ENCODE data around the gene NEIL1.

The NEIL1 gene

DNA sequence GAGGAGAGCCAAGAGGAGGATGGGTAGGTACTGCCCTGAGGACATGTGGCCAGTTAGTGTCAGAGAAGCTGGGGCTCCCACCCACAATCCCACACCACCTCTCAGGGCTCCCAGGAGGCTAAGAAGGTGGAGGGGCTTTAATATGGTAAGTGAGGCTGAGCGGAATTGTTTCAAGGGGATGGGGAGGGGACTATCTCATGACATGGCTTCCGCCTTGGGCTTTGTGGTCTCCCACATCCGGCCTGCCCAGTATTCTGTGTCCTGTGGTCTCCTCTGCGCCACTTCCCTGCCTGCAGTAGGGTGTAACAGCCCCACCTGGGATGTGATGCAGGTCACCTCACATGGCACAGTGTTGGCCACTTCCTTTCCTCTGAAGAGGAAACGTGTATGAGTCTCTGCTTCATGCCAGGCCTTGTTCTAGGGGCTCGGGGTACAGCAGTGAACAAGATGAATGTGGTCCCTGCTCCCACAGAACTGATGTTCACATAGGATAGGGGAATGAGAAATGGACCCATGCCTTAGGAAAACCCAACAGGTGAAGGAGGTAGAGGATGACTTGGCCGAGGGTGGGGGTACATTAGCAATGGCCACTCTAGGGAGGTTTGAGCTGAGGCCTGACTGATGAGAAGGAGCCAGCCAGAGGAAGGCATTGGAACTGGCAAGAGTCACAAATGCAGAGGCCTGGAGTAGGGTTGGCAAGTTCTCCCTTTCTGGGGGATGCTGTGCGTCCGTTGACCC, 3.2 kb downstream of the NEIL1 start:
- DNase-seq (ENCODE audit: insufficient read length, low spot score) (no peak), FAIRE-seq (no peak)
- TF ChIP-seq, protein P1, sequence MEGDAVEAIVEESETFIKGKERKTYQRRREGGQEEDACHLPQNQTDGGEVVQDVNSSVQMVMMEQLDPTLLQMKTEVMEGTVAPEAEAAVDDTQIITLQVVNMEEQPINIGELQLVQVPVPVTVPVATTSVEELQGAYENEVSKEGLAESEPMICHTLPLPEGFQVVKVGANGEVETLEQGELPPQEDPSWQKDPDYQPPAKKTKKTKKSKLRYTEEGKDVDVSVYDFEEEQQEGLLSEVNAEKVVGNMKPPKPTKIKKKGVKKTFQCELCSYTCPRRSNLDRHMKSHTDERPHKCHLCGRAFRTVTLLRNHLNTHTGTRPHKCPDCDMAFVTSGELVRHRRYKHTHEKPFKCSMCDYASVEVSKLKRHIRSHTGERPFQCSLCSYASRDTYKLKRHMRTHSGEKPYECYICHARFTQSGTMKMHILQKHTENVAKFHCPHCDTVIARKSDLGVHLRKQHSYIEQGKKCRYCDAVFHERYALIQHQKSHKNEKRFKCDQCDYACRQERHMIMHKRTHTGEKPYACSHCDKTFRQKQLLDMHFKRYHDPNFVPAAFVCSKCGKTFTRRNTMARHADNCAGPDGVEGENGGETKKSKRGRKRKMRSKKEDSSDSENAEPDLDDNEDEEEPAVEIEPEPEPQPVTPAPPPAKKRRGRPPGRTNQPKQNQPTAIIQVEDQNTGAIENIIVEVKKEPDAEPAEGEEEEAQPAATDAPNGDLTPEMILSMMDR (IDR thresholded peaks at IDR 0.05; ENCODE audit: insufficient read depth, missing control alignments): no peak

- FAIRE-seq (no peak), DNase-seq (ENCODE audit: insufficient read length, low spot score) (no peak)
Observed at GRCh38 chr15:75350601-75351361, 3.9 kb downstream of the NEIL1 start.

DNA sequence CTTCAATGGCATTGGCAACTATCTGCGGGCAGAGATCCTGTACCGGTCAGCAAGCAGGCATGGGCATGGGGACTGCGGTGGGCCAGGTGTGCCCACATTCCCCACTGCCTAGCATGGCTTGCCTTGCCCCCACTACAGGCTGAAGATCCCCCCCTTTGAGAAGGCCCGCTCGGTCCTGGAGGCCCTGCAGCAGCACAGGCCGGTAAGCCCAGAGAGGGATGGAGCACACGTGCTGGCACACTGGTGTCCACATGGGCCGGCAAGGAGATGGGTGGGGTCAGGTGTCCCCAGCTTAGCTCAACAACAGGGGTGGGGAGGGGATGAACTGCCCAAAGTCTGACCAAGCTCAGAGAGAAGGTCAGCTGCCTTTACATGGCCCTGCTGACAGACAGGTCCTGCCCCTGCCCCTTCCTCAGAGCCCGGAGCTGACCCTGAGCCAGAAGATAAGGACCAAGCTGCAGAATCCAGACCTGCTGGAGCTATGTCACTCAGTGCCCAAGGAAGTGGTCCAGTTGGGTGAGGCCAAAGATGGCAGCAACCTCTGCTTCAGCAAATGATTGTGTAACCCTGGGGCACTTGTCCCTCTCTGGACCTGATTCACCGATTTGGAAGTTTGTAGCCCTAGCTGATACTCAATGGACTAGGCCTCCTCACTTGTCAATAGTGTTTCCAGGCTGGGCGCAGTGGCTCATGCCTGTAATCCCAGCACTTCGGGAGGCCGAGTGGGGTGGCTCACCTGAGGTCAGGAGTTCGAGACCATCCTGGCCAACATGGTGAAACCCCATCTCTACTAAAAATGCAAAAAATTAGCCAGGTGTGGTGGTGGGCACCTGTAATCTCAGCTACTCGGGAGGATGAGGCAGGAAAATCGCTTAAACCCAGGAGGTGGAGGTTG, 5.6 kb downstream of the NEIL1 start:
- TF ChIP-seq, protein P1 (IDR thresholded peaks at IDR 0.05; ENCODE audit: insufficient read depth, missing control alignments): no peak
- DNase-seq (ENCODE audit: insufficient read length, low spot score) (no peak), FAIRE-seq (no peak)

More at GRCh38 chr15:75350601-75351361, 3.9 kb downstream of the NEIL1 start:
- TF ChIP-seq, protein P1 (IDR thresholded peaks at IDR 0.05; ENCODE audit: insufficient read depth, missing control alignments): no peak

GRCh38 chr15:75353604-75354003, 6.8 kb downstream of the NEIL1 start:
- TF ChIP-seq, protein P1 (IDR thresholded peaks at IDR 0.05; ENCODE audit: insufficient read depth, missing control alignments): no peak
- FAIRE-seq (no peak), DNase-seq (ENCODE audit: insufficient read length, low spot score) (no peak)

GRCh38 chr15:75354454-75354853, 7.6 kb downstream of the NEIL1 start:
- TF ChIP-seq, protein P1 (IDR thresholded peaks at IDR 0.05; ENCODE audit: insufficient read depth, missing control alignments): no peak
- DNase-seq (ENCODE audit: insufficient read length, low spot score) (no peak), FAIRE-seq (no peak)

GRCh38 chr15:75355369-75355768, 8.5 kb downstream of the NEIL1 start:
- FAIRE-seq: no peak
- TF ChIP-seq, protein P1 (IDR thresholded peaks at IDR 0.05; ENCODE audit: insufficient read depth, missing control alignments): no peak
- DNase-seq (ENCODE audit: insufficient read length, low spot score): no peak
